Gastrocnemius medialis (tissue), 4 donors: ENCODE results near the gene ADGRD1.

Experiments used
- CTCF ChIP-seq, 5 experiments: fragments of 450-650 bp in 3 of 5; fragments of 200-600 bp in 2 of 5; sonication (generic) in 2 of 5; IDR thresholded peaks in 4 of 5; conservative IDR thresholded peaks in 1 of 5; 1 replicate in 4 of 5; 2 replicates in 1 of 5; pipeline ENCODE4 v1.5.1; 2016 to 2019; ENCODE audit warnings: antibody characterized with exemption in 5 of 5, mild to moderate bottlenecking in 3 of 5, moderate library complexity in 3 of 5
- POLR2A ChIP-seq, 2 donors: fragments of 450-650 bp; IDR thresholded peaks; one replicate each; pipeline ENCODE4 v1.6.1; 2017; ENCODE audit warnings: antibody characterized with exemption in 2 of 2, mild to moderate bottlenecking in 2 of 2, moderate library complexity in 2 of 2

DNA sequence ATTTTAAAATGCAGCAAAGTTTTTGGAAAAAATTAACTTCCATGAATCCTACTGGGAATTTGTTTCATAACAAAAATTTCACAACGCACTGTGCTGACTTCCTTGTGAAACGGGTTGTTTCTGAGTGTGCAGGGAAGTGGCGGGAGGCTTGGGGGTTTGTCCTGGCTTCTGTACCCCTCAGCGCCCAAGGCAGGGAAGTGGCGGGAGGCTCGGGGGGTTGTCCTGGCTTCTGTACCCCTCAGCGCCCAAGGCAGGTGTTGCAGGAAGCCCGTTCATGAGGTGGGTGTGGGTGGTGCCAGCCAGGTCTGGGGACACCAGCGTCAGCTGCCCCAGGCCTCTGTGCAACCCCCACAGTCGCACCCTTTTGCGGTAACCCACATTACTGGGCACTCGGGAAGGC, 25.1 kb downstream of the ADGRD1 start:
- TF ChIP-seq POLR2A (IDR thresholded peaks at IDR 0.05) (no peak), CTCF (IDR thresholded peaks at IDR 0.05 in 4 of 5, conservative IDR thresholded peaks at IDR 0.05 in 1 of 5) (no peak)
